Measurements from ENCODE around the gene SPDYA.
A peak's percentile ranks its signal among the peaks of the same experiment; 100 is the strongest.

DNA sequence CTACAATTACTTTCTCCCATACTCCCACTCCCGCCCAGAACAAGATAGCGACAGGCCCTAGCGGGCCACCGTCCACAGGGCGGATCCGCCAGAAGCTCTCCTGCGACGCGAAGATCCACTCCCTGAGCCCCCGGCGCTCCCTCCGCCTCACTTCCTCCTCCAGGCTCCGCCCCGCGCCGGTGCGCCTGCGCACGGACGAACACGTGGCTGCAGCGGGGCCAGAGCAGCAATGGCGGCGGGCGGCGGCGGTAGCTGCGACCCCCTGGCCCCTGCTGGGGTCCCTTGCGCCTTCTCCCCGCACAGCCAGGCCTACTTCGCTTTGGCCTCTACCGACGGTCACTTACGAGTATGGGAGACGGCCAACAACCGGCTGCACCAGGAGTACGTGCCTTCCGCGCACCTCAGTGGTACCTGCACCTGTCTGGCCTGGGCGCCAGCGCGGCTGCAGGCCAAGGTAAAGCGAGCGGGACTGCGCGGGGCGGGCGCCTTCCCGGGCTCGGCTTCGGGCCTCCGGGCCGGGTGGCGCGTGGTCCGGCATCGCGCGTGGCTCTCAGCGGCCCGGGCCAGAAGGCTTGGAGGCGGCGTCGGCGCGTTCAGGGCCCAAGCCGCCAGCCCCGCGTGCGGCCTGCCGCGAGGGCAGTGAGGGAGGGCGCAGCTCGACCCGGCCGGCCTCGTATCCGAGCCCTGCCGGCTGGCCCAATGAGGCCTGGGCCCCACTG, 84.0 kb downstream of the SPDYA start, which contains the start of gene WDR43:
- TF ChIP-seq CTCF (IDR thresholded peaks at IDR 0.05), result peak in 1 of 4 experiments; percentile 39
- TF ChIP-seq POLR2A (IDR thresholded peaks at IDR 0.05), result peak in 1 of 2 donors; percentile 75
